NCI-H2107 treated with DMSO at 0.1 percent for 48 hours (cell line): Measurements from ENCODE around the gene LRRC73.
"Not testable (repeated sequence)": the region's sequence is repeated elsewhere in the genome, so short reads cannot be mapped to it uniquely, and the experiment has no call there.

Experiments
- DNase-seq: peaks from one replicate; lab custom pipeline; 2025; ENCODE audit not compliant: unreplicated experiment; lab: John Stamatoyannopoulos, UW

Gene LRRC73

GRCh38 chr6:43511824-43512415, 1.8 kb upstream of the LRRC73 start:
- no peak for DNase-seq

- no peak for DNase-seq
These were observed 649 bp upstream of the LRRC73 start for GRCh38 chr6:43510827-43511163.

- no peak for DNase-seq
These were observed 783 bp downstream of the LRRC73 start for GRCh38 chr6:43509142-43509983.

- DNase-seq = no peak
These were observed 1.5 kb downstream of the LRRC73 start for GRCh38 chr6:43508481-43509141.

GRCh38 chr6:43506667-43507471, 3.3 kb downstream of the LRRC73 start:
- peak; percentile 28 for DNase-seq

- DNase-seq = no peak
These were observed 4.0 kb downstream of the LRRC73 start for GRCh38 chr6:43506171-43506570.

GRCh38 chr6:43505718-43506117, 4.4 kb downstream of the LRRC73 start:
- no peak for DNase-seq

GRCh38 chr6:43504756-43505593, 5.2 kb downstream of the LRRC73 start:
- DNase-seq = no peak

GRCh38 chr6:43503443-43503842, 6.7 kb downstream of the LRRC73 start:
- DNase-seq = no peak

GRCh38 chr6:43502666-43503065, 7.5 kb downstream of the LRRC73 start:
- DNase-seq = no peak

- DNase-seq = no peak
These were observed 9.2 kb downstream of the LRRC73 start for GRCh38 chr6:43500921-43501320.

GRCh38 chr6:43499028-43499815, 10.9 kb downstream of the LRRC73 start:
- DNase-seq = no peak

GRCh38 chr6:43498291-43498690, 11.9 kb downstream of the LRRC73 start:
- DNase-seq = not testable (repeated sequence)

- no peak for DNase-seq
These were observed 12.5 kb downstream of the LRRC73 start for GRCh38 chr6:43497689-43498088.

GRCh38 chr6:43497129-43497396, 13.1 kb downstream of the LRRC73 start:
- no peak for DNase-seq

GRCh38 chr6:43496370-43497128, 13.6 kb downstream of the LRRC73 start:
- DNase-seq = no peak

- no peak for DNase-seq
These were observed 14.7 kb downstream of the LRRC73 start for GRCh38 chr6:43495409-43495941.

- no peak for DNase-seq
These were observed 15.4 kb downstream of the LRRC73 start for GRCh38 chr6:43494766-43495165.

GRCh38 chr6:43494321-43494720, 15.8 kb downstream of the LRRC73 start:
- DNase-seq = no peak
